Uterus (tissue), 4 donors: Measurements from ENCODE around the gene APOLD1. TPM values are rescaled to one million over a fixed set of nuclear protein-coding genes. Genes with fewer than 3 reads are reported as not detected.
"Not testable (repeated sequence)": the region's sequence is repeated elsewhere in the genome, so short reads cannot be mapped to it uniquely, and the experiment has no call there.

Source experiments
- DNase-seq, 2 donors: peaks; one replicate each; pipeline ENCODE4 v3.0.0-alpha.2; 2019 to 2020
- H3K27ac ChIP-seq, 2 donors: fragments of 200-600 bp; sonication (generic); 1 replicate in 1 of 2; 2 replicates in 1 of 2; pipeline ENCODE4 v1.5.1; 2016 to 2018
- H3K27me3 ChIP-seq, 2 donors: fragments of 200-600 bp; sonication (generic); one replicate each; pipeline ENCODE4 v1.5.1; 2018 to 2019; ENCODE audit warnings: control low read depth in 1 of 2
- H3K36me3 ChIP-seq, 2 donors: fragments of 200-600 bp; sonication (generic); one replicate each; pipeline ENCODE4 v1.5.1; 2019; ENCODE audit warnings: control low read depth in 1 of 2
- H3K4me1 ChIP-seq, 2 donors: fragments of 200-600 bp; sonication (generic); one replicate each; pipeline ENCODE4 v1.5.1; 2018 to 2019; ENCODE audit warnings: control low read depth in 1 of 2
- H3K4me3 ChIP-seq, 2 donors: fragments of 200-600 bp; sonication (generic); 1 replicate in 1 of 2; 2 replicates in 1 of 2; pipeline ENCODE4 v1.5.1; 2018 to 2019; ENCODE audit warnings: mild to moderate bottlenecking in 1 of 2
- H3K9me3 ChIP-seq, 2 donors: fragments of 200-600 bp; sonication (generic); one replicate each; pipeline ENCODE4 v1.5.1; 2019; ENCODE audit warnings: control low read depth in 1 of 2
- CTCF ChIP-seq, 4 experiments: fragments of 200-600 bp in 2 of 4; fragments of 450-650 bp in 2 of 4; sonication (generic) in 2 of 4; IDR thresholded peaks; one replicate each; pipeline ENCODE4 v1.5.1; 2016 to 2019; ENCODE audit warnings: antibody characterized with exemption in 4 of 4, mild to moderate bottlenecking in 2 of 4, moderate library complexity in 1 of 4
- POLR2A ChIP-seq, 2 donors: fragments of 450-650 bp; IDR thresholded peaks; one replicate each; pipeline ENCODE4 v1.6.1; 2016; ENCODE audit warnings: antibody characterized with exemption in 2 of 2, mild to moderate bottlenecking in 1 of 2, moderate library complexity in 1 of 2
- intact Hi-C: fragments of 100-400 bp; cut with DNase I; formaldehyde crosslinking; loops from one replicate; pipeline ENCODE4 v1.15.1; 2023; ENCODE audit warnings: low total_unique reads
- total RNA-seq, 4 donors: library from RNA; depleted of rRNA in 3 of 4; stranded (reverse); fragments of >200 nt in 3 of 4; gene quantifications; one replicate each; pipeline versions ENCODE4 v1.1.0 to v1.2.4, GENCODE V29; 2014 to 2023
- donor health status: DM: yes; HTN: yes; CAD: no.

The APOLD1 gene
- total RNA-seq, 4 donors from 2014 or later: 25.0 to 88.8 (median 57.9) TPM

- Histone ChIP-seq H3K4me3 (no peak overlapping the region), H3K27me3 (no peaks in the 10 kb centered on the region), H3K9me3 (no peaks in the 10 kb centered on the region), H3K4me1 (no peaks in the 10 kb centered on the region), H3K27ac (peak overlapping the region; percentile 63 to 87), H3K36me3 (no peaks in the 10 kb centered on the region)
- intact Hi-C loops: no loop called here
- no peak for TF ChIP-seq POLR2A (IDR thresholded peaks at IDR 0.05)
- TF ChIP-seq CTCF (IDR thresholded peaks at IDR 0.05): no peak
- no peak for DNase-seq
These were observed 21.5 kb downstream of the APOLD1 start for GRCh38 chr12:12806784-12807516.

- peak overlapping the region; percentile 63 to 87 for H3K27ac ChIP-seq
- H3K27me3 ChIP-seq, intact Hi-C loops, H3K9me3 ChIP-seq, H3K4me3 ChIP-seq, H3K36me3 ChIP-seq, DNase-seq, H3K4me1 ChIP-seq: not testable (repeated sequence)
These were observed 22.1 kb downstream of the APOLD1 start for GRCh38 chr12:12807517-12807903.

GRCh38 chr12:12807970-12808702 is 22.7 kb downstream of the APOLD1 start:
- TF ChIP-seq CTCF (IDR thresholded peaks at IDR 0.05) (no peak), POLR2A (IDR thresholded peaks at IDR 0.05) (peak; percentile 10 to 19)
- intact Hi-C loops: no loop called here
- Histone ChIP-seq H3K27me3 (no peaks in the 10 kb centered on the region), H3K4me1 (no peaks in the 10 kb centered on the region), H3K4me3 (no peak overlapping the region), H3K27ac (peak overlapping the region; percentile 63 to 87), H3K36me3 (no peaks in the 10 kb centered on the region), H3K9me3 (no peaks in the 10 kb centered on the region)
- DNase-seq: peak; percentile 24 to 51

- no peaks in the 10 kb centered on the region for H3K27me3 ChIP-seq
- no peak overlapping the region for H3K27ac ChIP-seq
- no peak for DNase-seq
- no peaks in the 10 kb centered on the region for H3K9me3 ChIP-seq
- H3K36me3 ChIP-seq: no peaks in the 10 kb centered on the region
- peaks cover 0 to 11% of the 10 kb centered on the region in 2 donors for H3K4me1 ChIP-seq
- intact Hi-C loops: no loop called here
- H3K4me3 ChIP-seq: no peak overlapping the region
- TF ChIP-seq POLR2A (IDR thresholded peaks at IDR 0.05) (no peak), CTCF (IDR thresholded peaks at IDR 0.05) (no peak)
These were observed 25.1 kb downstream of the APOLD1 start for GRCh38 chr12:12810553-12811021.

GRCh38 chr12:12811343-12811742 is 25.9 kb downstream of the APOLD1 start:
- DNase-seq: no peak
- H3K27ac ChIP-seq: no peak overlapping the region
- no peak overlapping the region for H3K4me3 ChIP-seq
- H3K27me3 ChIP-seq: no peaks in the 10 kb centered on the region
- H3K4me1 ChIP-seq: peaks cover 0 to 19% of the 10 kb centered on the region in 2 donors
- no peaks in the 10 kb centered on the region for H3K36me3 ChIP-seq
- TF ChIP-seq POLR2A (IDR thresholded peaks at IDR 0.05) (no peak), CTCF (IDR thresholded peaks at IDR 0.05) (no peak)
- no peaks in the 10 kb centered on the region for H3K9me3 ChIP-seq
- intact Hi-C loops: no loop called here
